GM23338 (cell line): ENCODE data around the gene EFCAB8. TPM values are rescaled to one million over a fixed set of nuclear protein-coding genes. Genes with fewer than 3 reads are reported as not detected.

Source experiments
- ATAC-seq: fragments of 200-7000 bp; cut with Tn5 transposase; 3 replicates; pipeline ENCODE4 v1.9.1; 2020
- DNase-seq: peaks from one replicate; pipeline ENCODE4 v3.0.0-alpha.2; 2015; ENCODE audit warnings: low spot score
- H2AFZ ChIP-seq: fragments of 200-600 bp; sonication (generic); 2 replicates; pipeline ENCODE4 v1.8.0; 2016; ENCODE audit warnings: antibody characterized with exemption, mild to moderate bottlenecking, moderate library complexity
- H3F3A ChIP-seq: fragments of 200-600 bp; sonication (generic); replicated peaks from 2 replicates; pipeline ENCODE4 v1.8.0; 2017; ENCODE audit warnings: antibody characterized with exemption, mixed run types, low read depth
- H3K27ac ChIP-seq: fragments of 200-600 bp; sonication (generic); 2 replicates; pipeline ENCODE4 v1.6.1; 2016; ENCODE audit warnings: low read depth
- H3K27me3 ChIP-seq: fragments of 200-600 bp; sonication (generic); 2 replicates; pipeline ENCODE4 v1.8.0; 2016; ENCODE audit warnings: mild to moderate bottlenecking, mixed run types, moderate library complexity; ENCODE audit not compliant: insufficient read depth
- H3K36me3 ChIP-seq: fragments of 200-600 bp; sonication (generic); 2 replicates; pipeline ENCODE4 v1.8.0; 2016; ENCODE audit warnings: mild to moderate bottlenecking; ENCODE audit not compliant: insufficient read depth
- H3K4me1 ChIP-seq: fragments of 200-600 bp; sonication (generic); 2 replicates; pipeline ENCODE4 v1.8.0; 2016; ENCODE audit warnings: mild to moderate bottlenecking, moderate library complexity; ENCODE audit not compliant: insufficient read depth
- H3K4me2 ChIP-seq: fragments of 200-600 bp; sonication (generic); 2 replicates; pipeline ENCODE4 v1.7.1; 2017; ENCODE audit warnings: mixed run types
- H3K4me3 ChIP-seq: fragments of 200-600 bp; sonication (generic); 2 replicates; pipeline ENCODE4 v1.6.1; 2016; ENCODE audit warnings: mixed run types
- H3K79me2 ChIP-seq: fragments of 200-600 bp; sonication (generic); replicated peaks from 2 replicates; pipeline ENCODE4 v1.8.0; 2017; ENCODE audit warnings: mild to moderate bottlenecking; ENCODE audit not compliant: insufficient read depth
- H3K9me2 ChIP-seq: fragments of 200-600 bp; sonication (generic); 2 replicates; pipeline ENCODE4 v1.8.0; 2017; ENCODE audit not compliant: insufficient read depth
- H4K20me1 ChIP-seq: fragments of 200-600 bp; sonication (generic); replicated peaks from 2 replicates; pipeline ENCODE4 v1.8.0; 2017; ENCODE audit warnings: mild to moderate bottlenecking; ENCODE audit not compliant: insufficient read depth
- H3K27ac Mint-ChIP-seq: 2 replicates; pipeline ENCODE4 v1.8.0; 2020; ENCODE audit warnings: inconsistent platforms, mild to moderate bottlenecking, moderate library complexity, mixed read lengths
- H3K27me3 Mint-ChIP-seq: 3 replicates; pipeline ENCODE4 v1.8.0; 2022; ENCODE audit warnings: low read depth, mild to moderate bottlenecking, moderate library complexity, mixed read lengths, inconsistent platforms; ENCODE audit not compliant: insufficient read depth, poor library complexity
- H3K36me3 Mint-ChIP-seq: 3 replicates; pipeline ENCODE4 v1.8.0; 2021; ENCODE audit warnings: low read depth, mild to moderate bottlenecking, inconsistent platforms, moderate library complexity, mixed read lengths
- H3K4me1 Mint-ChIP-seq: 3 replicates; pipeline ENCODE4 v1.8.0; 2020; ENCODE audit warnings: mild to moderate bottlenecking, inconsistent platforms, mixed read lengths
- H3K4me3 Mint-ChIP-seq: 3 replicates; pipeline ENCODE4 v1.8.0; 2021; ENCODE audit warnings: moderate library complexity, mild to moderate bottlenecking, inconsistent platforms, mixed read lengths
- H3K9me3 Mint-ChIP-seq: 3 replicates; pipeline ENCODE4 v1.8.0; 2020; ENCODE audit warnings: moderate library complexity, mild to moderate bottlenecking, inconsistent platforms, mixed read lengths
- CREB1 ChIP-seq: fragments of 250-450 bp; sonication (Bioruptor Pico); IDR thresholded peaks from 2 replicates; pipeline ENCODE4 v1.5.0; 2020; ENCODE audit warnings: low read depth, mild to moderate bottlenecking, moderate library complexity
- EZH2phosphoT487 ChIP-seq: fragments of 200-600 bp; sonication (generic); IDR thresholded peaks from one replicate; pipeline ENCODE4 v1.8.1; 2018; ENCODE audit warnings: antibody characterized with exemption; ENCODE audit not compliant: unreplicated experiment
- NANOG ChIP-seq: IDR thresholded peaks from 2 replicates; pipeline ENCODE4 v1.6.1; 2016; ENCODE audit warnings: antibody characterized with exemption, borderline replicate concordance
- STAT1 ChIP-seq: IDR thresholded peaks from one replicate; pipeline ENCODE4 v1.6.1; 2016; ENCODE audit warnings: antibody characterized with exemption; ENCODE audit not compliant: unreplicated experiment
- ZNF114 ChIP-seq: fragments of 250-450 bp; sonication (Bioruptor Pico); IDR thresholded peaks from 2 replicates; pipeline ENCODE4 v1.5.0; 2020; ENCODE audit warnings: mild to moderate bottlenecking, moderate library complexity
- polyA plus RNA-seq: library from polyadenylated mRNA; unstranded; fragments of >200 nt; fragmentation: Nextera tagmentation; extraction: Ambion mirVana; gene quantifications from 2 replicates; pipeline ENCODE4 v1.2.1, GENCODE V29; 2016
- total RNA-seq: library from RNA; depleted of rRNA; stranded (reverse); fragments of >200 nt; shearing (Covaris generic); gene quantifications from 2 replicates; pipeline ENCODE4 v1.2.3, GENCODE V29; 2014
- TF ChIP-seq, protein P1 (sequence below): fragments of 250-450 bp; sonication (Bioruptor Pico); IDR thresholded peaks from 2 replicates; pipeline ENCODE4 v1.5.0; 2020; ENCODE audit warnings: mild to moderate bottlenecking, moderate library complexity
- TF ChIP-seq, protein P2 (sequence below): IDR thresholded peaks from 2 replicates; pipeline ENCODE4 v1.6.1; 2016; ENCODE audit warnings: antibody characterized with exemption
- TF ChIP-seq, protein P3 (sequence below): IDR thresholded peaks from one replicate; pipeline ENCODE4 v1.6.1; 2018; ENCODE audit warnings: antibody characterized with exemption; ENCODE audit not compliant: unreplicated experiment

The EFCAB8 gene
- total and polyA plus RNA-seq, 2 experiments from 2014 or later, result 0.35 TPM; not detected in 1

GRCh38 chr20:32922466-32922865 is 63.7 kb downstream of the EFCAB8 start (continued):
- TF ChIP-seq, protein P1, sequence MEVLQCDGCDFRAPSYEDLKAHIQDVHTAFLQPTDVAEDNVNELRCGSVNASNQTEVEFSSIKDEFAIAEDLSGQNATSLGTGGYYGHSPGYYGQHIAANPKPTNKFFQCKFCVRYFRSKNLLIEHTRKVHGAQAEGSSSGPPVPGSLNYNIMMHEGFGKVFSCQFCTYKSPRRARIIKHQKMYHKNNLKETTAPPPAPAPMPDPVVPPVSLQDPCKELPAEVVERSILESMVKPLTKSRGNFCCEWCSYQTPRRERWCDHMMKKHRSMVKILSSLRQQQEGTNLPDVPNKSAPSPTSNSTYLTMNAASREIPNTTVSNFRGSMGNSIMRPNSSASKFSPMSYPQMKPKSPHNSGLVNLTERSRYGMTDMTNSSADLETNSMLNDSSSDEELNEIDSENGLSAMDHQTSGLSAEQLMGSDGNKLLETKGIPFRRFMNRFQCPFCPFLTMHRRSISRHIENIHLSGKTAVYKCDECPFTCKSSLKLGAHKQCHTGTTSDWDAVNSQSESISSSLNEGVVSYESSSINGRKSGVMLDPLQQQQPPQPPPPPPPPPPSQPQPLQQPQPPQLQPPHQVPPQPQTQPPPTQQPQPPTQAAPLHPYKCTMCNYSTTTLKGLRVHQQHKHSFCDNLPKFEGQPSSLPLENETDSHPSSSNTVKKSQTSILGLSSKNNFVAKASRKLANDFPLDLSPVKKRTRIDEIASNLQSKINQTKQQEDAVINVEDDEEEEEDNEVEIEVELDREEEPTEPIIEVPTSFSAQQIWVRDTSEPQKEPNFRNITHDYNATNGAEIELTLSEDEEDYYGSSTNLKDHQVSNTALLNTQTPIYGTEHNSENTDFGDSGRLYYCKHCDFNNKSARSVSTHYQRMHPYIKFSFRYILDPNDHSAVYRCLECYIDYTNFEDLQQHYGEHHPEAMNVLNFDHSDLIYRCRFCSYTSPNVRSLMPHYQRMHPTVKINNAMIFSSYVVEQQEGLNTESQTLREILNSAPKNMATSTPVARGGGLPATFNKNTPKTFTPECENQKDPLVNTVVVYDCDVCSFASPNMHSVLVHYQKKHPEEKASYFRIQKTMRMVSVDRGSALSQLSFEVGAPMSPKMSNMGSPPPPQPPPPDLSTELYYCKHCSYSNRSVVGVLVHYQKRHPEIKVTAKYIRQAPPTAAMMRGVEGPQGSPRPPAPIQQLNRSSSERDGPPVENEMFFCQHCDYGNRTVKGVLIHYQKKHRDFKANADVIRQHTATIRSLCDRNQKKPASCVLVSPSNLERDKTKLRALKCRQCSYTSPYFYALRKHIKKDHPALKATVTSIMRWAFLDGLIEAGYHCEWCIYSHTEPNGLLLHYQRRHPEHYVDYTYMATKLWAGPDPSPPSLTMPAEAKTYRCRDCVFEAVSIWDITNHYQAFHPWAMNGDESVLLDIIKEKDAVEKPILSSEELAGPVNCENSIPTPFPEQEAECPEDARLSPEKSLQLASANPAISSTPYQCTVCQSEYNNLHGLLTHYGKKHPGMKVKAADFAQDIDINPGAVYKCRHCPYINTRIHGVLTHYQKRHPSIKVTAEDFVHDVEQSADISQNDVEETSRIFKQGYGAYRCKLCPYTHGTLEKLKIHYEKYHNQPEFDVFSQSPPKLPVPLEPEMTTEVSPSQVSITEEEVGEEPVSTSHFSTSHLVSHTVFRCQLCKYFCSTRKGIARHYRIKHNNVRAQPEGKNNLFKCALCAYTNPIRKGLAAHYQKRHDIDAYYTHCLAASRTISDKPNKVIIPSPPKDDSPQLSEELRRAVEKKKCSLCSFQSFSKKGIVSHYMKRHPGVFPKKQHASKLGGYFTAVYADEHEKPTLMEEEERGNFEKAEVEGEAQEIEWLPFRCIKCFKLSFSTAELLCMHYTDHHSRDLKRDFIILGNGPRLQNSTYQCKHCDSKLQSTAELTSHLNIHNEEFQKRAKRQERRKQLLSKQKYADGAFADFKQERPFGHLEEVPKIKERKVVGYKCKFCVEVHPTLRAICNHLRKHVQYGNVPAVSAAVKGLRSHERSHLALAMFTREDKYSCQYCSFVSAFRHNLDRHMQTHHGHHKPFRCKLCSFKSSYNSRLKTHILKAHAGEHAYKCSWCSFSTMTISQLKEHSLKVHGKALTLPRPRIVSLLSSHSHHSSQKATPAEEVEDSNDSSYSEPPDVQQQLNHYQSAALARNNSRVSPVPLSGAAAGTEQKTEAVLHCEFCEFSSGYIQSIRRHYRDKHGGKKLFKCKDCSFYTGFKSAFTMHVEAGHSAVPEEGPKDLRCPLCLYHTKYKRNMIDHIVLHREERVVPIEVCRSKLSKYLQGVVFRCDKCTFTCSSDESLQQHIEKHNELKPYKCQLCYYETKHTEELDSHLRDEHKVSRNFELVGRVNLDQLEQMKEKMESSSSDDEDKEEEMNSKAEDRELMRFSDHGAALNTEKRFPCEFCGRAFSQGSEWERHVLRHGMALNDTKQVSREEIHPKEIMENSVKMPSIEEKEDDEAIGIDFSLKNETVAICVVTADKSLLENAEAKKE (CRISPR knock-in tag), result no peak
- no peak for TF ChIP-seq CREB1 (CRISPR knock-in tag)
- TF ChIP-seq, protein P2, sequence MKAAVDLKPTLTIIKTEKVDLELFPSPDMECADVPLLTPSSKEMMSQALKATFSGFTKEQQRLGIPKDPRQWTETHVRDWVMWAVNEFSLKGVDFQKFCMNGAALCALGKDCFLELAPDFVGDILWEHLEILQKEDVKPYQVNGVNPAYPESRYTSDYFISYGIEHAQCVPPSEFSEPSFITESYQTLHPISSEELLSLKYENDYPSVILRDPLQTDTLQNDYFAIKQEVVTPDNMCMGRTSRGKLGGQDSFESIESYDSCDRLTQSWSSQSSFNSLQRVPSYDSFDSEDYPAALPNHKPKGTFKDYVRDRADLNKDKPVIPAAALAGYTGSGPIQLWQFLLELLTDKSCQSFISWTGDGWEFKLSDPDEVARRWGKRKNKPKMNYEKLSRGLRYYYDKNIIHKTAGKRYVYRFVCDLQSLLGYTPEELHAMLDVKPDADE, result no peak
- no peak for TF ChIP-seq NANOG
- TF ChIP-seq ZNF114 (CRISPR knock-in tag), result no peak
- no peak for TF ChIP-seq STAT1

DNA sequence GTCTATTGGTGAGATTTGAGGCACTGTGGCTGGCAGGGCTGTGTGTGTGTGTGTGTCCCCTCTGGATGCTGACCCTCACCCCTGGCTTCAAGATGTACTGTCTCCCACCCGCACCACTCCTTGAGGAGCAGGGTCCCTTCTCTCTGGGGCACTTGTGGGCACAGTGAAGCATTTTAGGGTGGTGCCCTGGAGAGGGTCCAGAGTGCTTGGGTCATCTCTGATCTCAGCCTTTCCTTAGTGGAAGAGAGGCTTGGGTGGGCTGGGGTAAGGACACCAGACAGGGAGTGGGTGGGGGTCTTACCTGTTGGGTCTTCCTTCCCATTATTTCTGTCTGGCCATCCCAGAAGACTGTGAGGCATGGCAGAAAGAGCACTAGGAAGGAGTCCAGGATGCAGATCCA is 66.1 kb downstream of the EFCAB8 start:
- no peaks in the 10 kb centered on the region for H3K9me2 ChIP-seq
- Mint-ChIP-seq H3K4me1 (peaks cover 3% of the 10 kb centered on the region; the same call in 1 of the 3 replicates), H3K4me3 (no peak overlapping the region), H3K27me3 (peaks cover 5% of the 10 kb centered on the region), H3K9me3 (no peaks in the 10 kb centered on the region; the same call in 2 of the 3 replicates), H3K27ac (no peak overlapping the region), H3K36me3 (no peaks in the 10 kb centered on the region; the same call in 2 of the 3 replicates)
- no peaks in the 10 kb centered on the region for H3K27me3 ChIP-seq
- H3K79me2 ChIP-seq, result no peaks in the 10 kb centered on the region
- H3K4me2 ChIP-seq, result no peak overlapping the region
- H2AFZ ChIP-seq, result no peak overlapping the region
- H4K20me1 ChIP-seq, result no peaks in the 10 kb centered on the region
- no peak overlapping the region for H3K4me3 ChIP-seq
- H3K27ac ChIP-seq, result no peak overlapping the region
- ATAC-seq (no peak), DNase-seq (no peak)
- H3K4me1 ChIP-seq, result no peaks in the 10 kb centered on the region
- no peaks in the 10 kb centered on the region for H3K36me3 ChIP-seq
- no peaks in the 10 kb centered on the region for H3F3A ChIP-seq
- no peak for TF ChIP-seq EZH2phosphoT487
- no peak for TF ChIP-seq STAT1
- TF ChIP-seq, protein P3, sequence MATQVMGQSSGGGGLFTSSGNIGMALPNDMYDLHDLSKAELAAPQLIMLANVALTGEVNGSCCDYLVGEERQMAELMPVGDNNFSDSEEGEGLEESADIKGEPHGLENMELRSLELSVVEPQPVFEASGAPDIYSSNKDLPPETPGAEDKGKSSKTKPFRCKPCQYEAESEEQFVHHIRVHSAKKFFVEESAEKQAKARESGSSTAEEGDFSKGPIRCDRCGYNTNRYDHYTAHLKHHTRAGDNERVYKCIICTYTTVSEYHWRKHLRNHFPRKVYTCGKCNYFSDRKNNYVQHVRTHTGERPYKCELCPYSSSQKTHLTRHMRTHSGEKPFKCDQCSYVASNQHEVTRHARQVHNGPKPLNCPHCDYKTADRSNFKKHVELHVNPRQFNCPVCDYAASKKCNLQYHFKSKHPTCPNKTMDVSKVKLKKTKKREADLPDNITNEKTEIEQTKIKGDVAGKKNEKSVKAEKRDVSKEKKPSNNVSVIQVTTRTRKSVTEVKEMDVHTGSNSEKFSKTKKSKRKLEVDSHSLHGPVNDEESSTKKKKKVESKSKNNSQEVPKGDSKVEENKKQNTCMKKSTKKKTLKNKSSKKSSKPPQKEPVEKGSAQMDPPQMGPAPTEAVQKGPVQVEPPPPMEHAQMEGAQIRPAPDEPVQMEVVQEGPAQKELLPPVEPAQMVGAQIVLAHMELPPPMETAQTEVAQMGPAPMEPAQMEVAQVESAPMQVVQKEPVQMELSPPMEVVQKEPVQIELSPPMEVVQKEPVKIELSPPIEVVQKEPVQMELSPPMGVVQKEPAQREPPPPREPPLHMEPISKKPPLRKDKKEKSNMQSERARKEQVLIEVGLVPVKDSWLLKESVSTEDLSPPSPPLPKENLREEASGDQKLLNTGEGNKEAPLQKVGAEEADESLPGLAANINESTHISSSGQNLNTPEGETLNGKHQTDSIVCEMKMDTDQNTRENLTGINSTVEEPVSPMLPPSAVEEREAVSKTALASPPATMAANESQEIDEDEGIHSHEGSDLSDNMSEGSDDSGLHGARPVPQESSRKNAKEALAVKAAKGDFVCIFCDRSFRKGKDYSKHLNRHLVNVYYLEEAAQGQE, result no peak
- TF ChIP-seq ZNF114 (CRISPR knock-in tag), result no peak
